ENCODE data around the gene NRG4. TPM values are rescaled to one million over a fixed set of nuclear protein-coding genes. Genes with fewer than 3 reads are reported as not detected.

The NRG4 gene
- polyA plus RNA-seq, 1 experiment: not detected

DNA sequence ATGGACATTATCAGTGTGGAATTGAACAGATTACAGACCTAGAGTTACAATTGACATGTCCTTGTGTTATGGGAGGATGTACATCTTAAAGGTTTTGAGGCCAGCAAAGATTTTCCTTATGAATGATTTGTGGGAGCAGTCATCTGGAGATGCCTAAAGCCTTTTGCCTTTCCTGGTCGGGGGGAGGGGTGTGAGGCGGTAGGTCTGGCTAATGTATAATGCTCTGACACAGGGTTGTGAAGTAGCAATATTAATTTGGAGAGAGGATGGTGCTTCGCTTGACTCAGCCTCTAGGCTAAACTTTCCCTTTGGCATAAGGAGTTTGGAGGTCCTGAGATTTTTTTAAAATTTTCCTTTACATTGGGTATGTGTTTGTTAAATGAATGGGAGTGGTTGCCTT is 85.3 kb downstream of the NRG4 start:
- no peak overlapping the region for H3K4me3 ChIP-seq (ENCODE audit: low read depth, low read length)
- CTCF ChIA-PET: interaction anchor here (0.9 kb wide), 1 partner anchor 212 kb away, joined by 3 read pairs; no protein-coding TSS in a partner anchor
- POLR2A ChIA-PET: no interaction called here
- TF ChIP-seq CTCF (IDR thresholded peaks at IDR 0.05; ENCODE audit: insufficient read depth, low read depth, low read length): no peak
- H3K27me3 ChIP-seq (ENCODE audit: control insufficient read depth, insufficient read depth, low read length): no peaks in the 10 kb centered on the region
- no peak for DNase-seq (ENCODE audit: low read depth)
- H3K36me3 ChIP-seq (ENCODE audit: control insufficient read depth, insufficient read depth, low read length): no peaks in the 10 kb centered on the region

- H3K4me3 ChIP-seq (ENCODE audit: low read depth, low read length): no peak overlapping the region
- CTCF ChIA-PET: interaction anchor here (1.6 to 2.0 kb wide), 3 partner anchors 123 to 223 kb away, joined by 3 to 4 read pairs (median 4); no protein-coding TSS in a partner anchor
Observed at GRCh38 chr15:75925440-75925839, 86.8 kb downstream of the NRG4 start.

DNA sequence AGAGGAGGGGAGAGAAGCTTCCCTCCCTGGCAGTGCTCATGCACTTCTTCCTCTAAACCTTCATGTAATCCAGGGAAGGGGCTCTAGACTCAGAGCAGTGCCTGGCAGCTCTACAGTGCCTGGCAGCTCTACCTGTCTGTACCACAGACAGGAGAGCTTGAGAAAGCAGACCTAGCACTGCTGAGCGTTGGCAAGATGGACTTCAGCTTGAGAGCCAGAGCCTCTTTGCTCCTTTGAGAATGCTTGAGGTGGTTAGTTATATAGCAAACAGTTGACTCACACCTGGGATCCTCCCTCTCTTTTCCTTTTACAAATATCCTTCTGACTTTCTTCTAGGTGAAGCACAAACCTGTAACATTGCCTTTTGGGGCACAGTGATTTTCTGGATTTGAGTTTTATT is 87.6 kb downstream of the NRG4 start:
- Histone ChIP-seq H3K27me3 (ENCODE audit: control insufficient read depth, insufficient read depth, low read length) (no peaks in the 10 kb centered on the region), H3K36me3 (ENCODE audit: control insufficient read depth, insufficient read depth, low read length) (no peaks in the 10 kb centered on the region), H3K4me3 (ENCODE audit: low read depth, low read length) (no peak overlapping the region)
- DNase-seq (ENCODE audit: low read depth): no peak
- TF ChIP-seq CTCF (IDR thresholded peaks at IDR 0.05; ENCODE audit: insufficient read depth, low read depth, low read length): no peak
- CTCF ChIA-PET: interaction anchor here (1.6 to 2.1 kb wide), 3 partner anchors 114 to 134 kb away, joined by 3 to 6 read pairs (median 4); no protein-coding TSS in a partner anchor
- POLR2A ChIA-PET: no interaction called here

More at GRCh38 chr15:75925440-75925839, 86.8 kb downstream of the NRG4 start:
- no peaks in the 10 kb centered on the region for H3K36me3 ChIP-seq (ENCODE audit: control insufficient read depth, insufficient read depth, low read length)
- H3K27me3 ChIP-seq (ENCODE audit: control insufficient read depth, insufficient read depth, low read length): no peaks in the 10 kb centered on the region
- no peak for DNase-seq (ENCODE audit: low read depth)
- POLR2A ChIA-PET: interaction anchor here (0.6 kb wide), 1 partner anchor 521 kb away, joined by 3 read pairs; no protein-coding TSS in a partner anchor
- no peak for TF ChIP-seq CTCF (IDR thresholded peaks at IDR 0.05; ENCODE audit: insufficient read depth, low read depth, low read length)

DNA sequence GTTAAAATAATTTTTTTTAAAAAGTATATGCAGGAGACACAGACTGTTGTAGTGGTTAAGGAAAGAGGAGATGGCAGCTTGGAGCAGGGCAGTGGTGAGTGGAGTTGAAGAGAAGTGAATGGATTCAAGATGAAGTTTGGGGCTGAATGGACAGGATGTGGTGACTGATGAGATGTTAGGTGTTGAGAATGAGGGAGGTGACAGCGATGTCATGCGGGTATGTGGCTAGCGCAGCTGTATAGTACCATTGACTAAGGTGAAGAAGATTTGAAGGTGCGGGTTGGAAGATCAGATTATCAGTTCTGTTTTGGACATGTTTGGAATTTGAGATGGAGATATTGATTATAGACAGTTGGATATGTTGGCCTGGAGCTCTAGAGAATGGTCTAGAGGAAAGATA is 88.5 kb downstream of the NRG4 start:
- Histone ChIP-seq H3K4me3 (ENCODE audit: low read depth, low read length) (no peak overlapping the region), H3K27me3 (ENCODE audit: control insufficient read depth, insufficient read depth, low read length) (no peaks in the 10 kb centered on the region), H3K36me3 (ENCODE audit: control insufficient read depth, insufficient read depth, low read length) (no peaks in the 10 kb centered on the region)
- CTCF ChIA-PET: interaction anchor here (0.6 to 2.1 kb wide), 4 partner anchors 114 to 996 kb away, joined by 3 to 6 read pairs (median 3); no protein-coding TSS in a partner anchor
- no peak for DNase-seq (ENCODE audit: low read depth)
- TF ChIP-seq CTCF (IDR thresholded peaks at IDR 0.05; ENCODE audit: insufficient read depth, low read depth, low read length): no peak
- POLR2A ChIA-PET: no interaction called here

- no peak overlapping the region for H3K4me3 ChIP-seq (ENCODE audit: low read depth, low read length)
- POLR2A ChIA-PET: no interaction called here
- TF ChIP-seq CTCF (IDR thresholded peaks at IDR 0.05; ENCODE audit: insufficient read depth, low read depth, low read length): peak; percentile 35; the same call in 1 of the 2 replicates
- H3K36me3 ChIP-seq (ENCODE audit: control insufficient read depth, insufficient read depth, low read length): peaks cover 2% of the 10 kb centered on the region; the same call in 1 of the 2 replicates
- H3K27me3 ChIP-seq (ENCODE audit: control insufficient read depth, insufficient read depth, low read length): no peaks in the 10 kb centered on the region
- DNase-seq (ENCODE audit: low read depth): no peak
- CTCF ChIA-PET: interaction anchor here (0.6 to 2.2 kb wide), 11 partner anchors 12 to 237 kb away, joined by 3 to 8 read pairs (median 5); no protein-coding TSS in a partner anchor
Observed at GRCh38 chr15:75921732-75922703, 90.2 kb downstream of the NRG4 start.

Measured in BJ (cell line).